Smooth muscle cell of the pulmonary artery (primary cell): ENCODE results near the gene ERN1. TPM values are rescaled to one million over a fixed set of nuclear protein-coding genes. Genes with fewer than 3 reads are reported as not detected.

Experiments
- total RNA-seq: library from RNA; depleted of rRNA; stranded (reverse); fragments of >200 nt; gene quantifications from 2 replicates; pipeline ENCODE4 v1.2.3, GENCODE V29; 2014

The ERN1 gene
- total RNA-seq, result 13.0 and 23.3 TPM in 2 replicates

GRCh38 chr17:64129765-64130558 is at the start of gene ERN1:
Gene ERN1 (minus strand): TSS chr17:64130144. CDS start chr17:64130029, 115 bp downstream.

DNA sequence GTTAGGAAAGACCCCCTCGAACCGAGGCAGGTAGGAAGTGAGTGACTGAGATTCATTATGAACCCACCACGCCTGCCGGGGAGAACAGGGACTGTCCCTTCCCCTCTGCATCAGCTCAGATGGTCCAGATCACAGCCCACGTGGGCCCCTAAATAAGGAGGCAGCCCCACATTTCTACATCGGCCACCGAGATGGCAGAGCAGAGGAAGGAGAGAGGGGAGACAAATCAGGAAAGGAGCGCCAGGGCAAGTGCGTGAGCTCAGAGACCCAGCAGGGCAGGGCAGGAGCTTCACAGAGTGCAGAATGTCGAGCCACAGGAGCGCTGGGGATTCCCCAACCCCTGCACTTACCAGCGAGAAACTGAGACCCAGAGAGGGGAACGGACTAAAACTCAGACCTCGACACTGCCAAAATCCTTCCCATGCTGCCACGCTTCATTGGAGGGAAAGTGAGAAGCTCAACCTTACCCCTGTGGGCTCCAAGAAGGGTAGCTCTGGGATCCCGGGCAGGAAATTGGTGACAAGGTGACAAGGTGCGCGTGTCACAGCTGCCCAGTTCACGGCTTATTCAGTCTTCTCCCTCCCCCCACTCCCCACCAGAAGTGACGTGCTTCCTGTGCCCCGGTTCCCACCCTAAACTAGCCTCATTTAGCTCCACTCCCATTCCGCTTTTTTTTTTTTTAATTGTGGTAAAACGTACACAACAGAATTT is 109.7 kb downstream of the ERN1 start, which contains the start of gene ICAM2:
TSS of gene ICAM2 (minus strand) at position 578 of the 711 bp plus-strand sequence. CDS start 13,942 bp downstream, outside the sequence.

GRCh38 chr17:63998050-63998720 is 131.8 kb downstream of the ERN1 start, which contains the start of gene PRR29:
Gene PRR29 (plus strand): TSS chr17:63998351. CDS start chr17:63998365, 14 bp downstream.

Other genes starting within 250 kb of the ERN1 start
- gene GH2, start 248.2 kb downstream of the ERN1 start, total RNA-seq, result not detected in 2 replicates
- not detected in 2 replicates for gene CSH1, start 233.6 kb downstream of the ERN1 start, total RNA-seq
- gene CSHL1, start 218.9 kb downstream of the ERN1 start, total RNA-seq, result not detected in 2 replicates
- not detected in 2 replicates for gene GH1, start 211.3 kb downstream of the ERN1 start, total RNA-seq
- gene CD79B, start 197.8 kb downstream of the ERN1 start, total RNA-seq, result 3.6 TPM in 1 of 2 replicates, not detected in the other
- under 0.01 and 0.07 TPM in 2 replicates for gene SCN4A, start 157.2 kb downstream of the ERN1 start, total RNA-seq
- 0.20 and 1.2 TPM in 2 replicates for gene PRR29, start 131.8 kb downstream of the ERN1 start, total RNA-seq
- gene ICAM2, start 109.5 kb downstream of the ERN1 start, total RNA-seq, result 3.9 and 13.0 TPM in 2 replicates
- 38.0 and 51.0 TPM in 2 replicates for gene TEX2, start 133.1 kb upstream of the ERN1 start, total RNA-seq